Central memory CD8-positive, alpha-beta T cell (primary cell): ENCODE results near the gene CASTOR1.
"Not testable (repeated sequence)": the region's sequence is repeated elsewhere in the genome, so short reads cannot be mapped to it uniquely, and the experiment has no call there.

Experiments
- ATAC-seq: fragments of 150-1000 bp; cut with Tn5 transposase; replicated peaks from 2 replicates; pipeline ENCODE4 v1.10.0; 2022; ENCODE audit warnings: mild to moderate bottlenecking, moderate FRiP score, moderate number of reproducible peaks; ENCODE audit not compliant: poor library complexity, severe bottlenecking; ENCODE audit errors: extremely low read depth
- DNase-seq, 2 donors: peaks; one replicate each; pipeline ENCODE4 v3.0.0; 2021; ENCODE audit warnings: low spot score in 2 of 2
- H3K27ac Mint-ChIP-seq: one replicate; pipeline ENCODE4 v1.8.0; 2022; ENCODE audit warnings: low read depth, mild to moderate bottlenecking, moderate library complexity, mixed read lengths
- H3K27me3 Mint-ChIP-seq: one replicate; pipeline ENCODE4 v1.8.0; 2022; ENCODE audit warnings: mixed read lengths
- H3K36me3 Mint-ChIP-seq: one replicate; pipeline ENCODE4 v1.8.0; 2022; ENCODE audit warnings: mild to moderate bottlenecking, moderate library complexity, mixed read lengths; ENCODE audit not compliant: insufficient read depth
- H3K4me1 Mint-ChIP-seq: one replicate; pipeline ENCODE4 v1.8.0; 2022; ENCODE audit warnings: mixed read lengths
- H3K4me3 Mint-ChIP-seq: one replicate; pipeline ENCODE4 v1.8.0; 2022; ENCODE audit warnings: mild to moderate bottlenecking, moderate library complexity, mixed read lengths
- H3K9me3 Mint-ChIP-seq: one replicate; pipeline ENCODE4 v1.8.0; 2022; ENCODE audit warnings: mixed read lengths

Gene CASTOR1

DNA sequence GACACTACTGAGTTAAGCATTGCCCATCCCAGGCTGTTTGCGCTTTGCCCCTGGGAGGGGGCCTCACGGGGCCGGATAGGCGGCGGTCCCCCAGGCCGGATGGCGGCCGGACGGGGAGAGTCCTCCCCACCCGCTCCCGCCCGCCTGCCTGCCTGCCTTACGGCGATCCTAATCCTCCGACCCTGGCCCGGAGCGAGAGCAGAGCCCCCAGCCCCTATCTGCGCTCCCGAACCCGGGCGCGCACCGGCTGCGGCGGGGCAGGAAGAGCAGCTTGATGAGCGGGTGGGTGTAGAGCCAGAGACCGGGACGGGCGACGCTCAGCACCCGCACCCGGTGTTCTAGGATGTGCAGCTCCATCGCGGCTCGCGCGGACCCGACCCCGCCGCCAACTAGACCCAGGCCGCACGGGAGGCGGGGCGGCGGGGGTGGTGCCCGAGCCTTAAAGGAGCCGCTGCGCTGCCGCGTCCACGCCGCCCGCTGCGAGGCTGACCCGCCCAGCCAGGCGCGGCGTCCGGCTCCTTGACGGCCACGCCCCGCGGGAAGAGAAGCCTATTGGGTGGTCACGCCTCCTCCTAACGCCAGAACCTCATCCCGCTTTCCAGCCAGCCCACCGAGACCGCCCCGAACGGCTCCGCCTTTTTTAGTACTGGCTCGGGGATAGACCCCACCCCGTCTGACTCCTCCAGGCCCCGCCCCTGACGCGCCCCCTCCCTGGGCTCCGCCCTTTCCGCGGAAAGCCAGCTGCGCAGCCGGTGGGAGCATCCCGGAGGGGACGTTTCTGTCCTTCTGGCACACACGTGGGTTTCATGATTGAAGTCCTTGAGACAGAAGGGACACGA is at the start of gene CASTOR1:
TSS of gene CASTOR1 (minus strand) at position 365 of the 839 bp plus-strand sequence. CDS start at position 357, 8 bp downstream.
- DNase-seq (peak; percentile 75 to 78), ATAC-seq (peak; percentile 78)
- peaks cover 34% of the 10 kb centered on the region for H3K36me3 Mint-ChIP-seq
- H3K27me3 Mint-ChIP-seq: no peaks in the 10 kb centered on the region
- H3K4me1 Mint-ChIP-seq: peaks cover 29% of the 10 kb centered on the region
- peak within 1 kb of the TSS; percentile 86 for H3K4me3 Mint-ChIP-seq
- H3K27ac Mint-ChIP-seq: peak within 1 kb of the TSS; percentile 84
- no peaks in the 10 kb centered on the region for H3K9me3 Mint-ChIP-seq

- Mint-ChIP-seq H3K36me3 (peaks cover 88% of the 10 kb centered on the region), H3K4me3 (no peak overlapping the region), H3K27ac (no peak overlapping the region), H3K9me3 (no peaks in the 10 kb centered on the region), H3K4me1 (no peaks in the 10 kb centered on the region), H3K27me3 (no peaks in the 10 kb centered on the region)
- no peak for DNase-seq
- no peak for ATAC-seq
Measured at GRCh38 chr22:30338802-30339201, 49.5 kb upstream of the CASTOR1 start.

DNA sequence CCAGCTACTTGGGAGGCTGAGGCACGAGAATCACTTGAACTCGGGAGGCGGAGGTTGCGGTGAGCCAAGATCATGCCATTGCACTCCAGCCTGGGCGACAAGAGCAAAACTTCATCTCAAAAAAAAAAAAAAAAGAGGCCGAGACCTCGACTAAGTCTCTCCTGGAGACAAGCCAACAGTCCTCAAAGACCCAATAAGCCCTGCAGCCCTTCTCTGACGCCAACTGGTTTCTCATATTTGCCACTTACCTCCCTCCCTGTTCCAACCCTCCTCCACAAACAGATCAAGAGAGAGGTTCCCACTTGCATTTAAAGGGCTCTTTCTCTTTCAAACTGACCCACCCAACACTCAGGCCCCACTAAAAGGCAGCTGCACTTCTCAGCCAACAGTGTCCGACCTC is 49.0 kb upstream of the CASTOR1 start:
- not testable (repeated sequence) for DNase-seq, ATAC-seq, H3K4me1 Mint-ChIP-seq, H3K27ac Mint-ChIP-seq, H3K27me3 Mint-ChIP-seq, H3K9me3 Mint-ChIP-seq, H3K4me3 Mint-ChIP-seq
- peaks cover 85% of the 10 kb centered on the region for H3K36me3 Mint-ChIP-seq

DNA sequence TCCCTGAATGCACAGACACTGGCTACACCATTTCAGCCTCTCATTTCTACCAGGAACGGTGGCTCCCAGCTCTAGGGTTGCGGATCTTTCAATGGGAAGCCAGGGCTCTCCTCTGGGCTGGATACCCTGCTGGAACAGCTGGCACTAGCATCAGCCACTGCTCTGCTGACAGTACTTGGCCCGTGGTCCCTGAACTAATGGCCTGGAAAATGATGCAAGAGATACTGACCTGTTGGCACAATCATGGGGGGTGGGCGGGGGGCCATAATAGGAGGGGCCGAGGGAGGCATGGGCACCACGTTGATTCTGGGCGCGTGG is 48.1 kb upstream of the CASTOR1 start:
- no peak overlapping the region for H3K4me3 Mint-ChIP-seq
- H3K27me3 Mint-ChIP-seq: no peaks in the 10 kb centered on the region
- no peaks in the 10 kb centered on the region for H3K4me1 Mint-ChIP-seq
- no peaks in the 10 kb centered on the region for H3K9me3 Mint-ChIP-seq
- no peak overlapping the region for H3K27ac Mint-ChIP-seq
- DNase-seq: no peak
- ATAC-seq: no peak
- peaks cover 77% of the 10 kb centered on the region for H3K36me3 Mint-ChIP-seq

GRCh38 chr22:30336752-30337460 is 47.6 kb upstream of the CASTOR1 start:
- no peaks in the 10 kb centered on the region for H3K9me3 Mint-ChIP-seq
- H3K27me3 Mint-ChIP-seq: no peaks in the 10 kb centered on the region
- H3K4me1 Mint-ChIP-seq: no peaks in the 10 kb centered on the region
- peaks cover 76% of the 10 kb centered on the region for H3K36me3 Mint-ChIP-seq
- DNase-seq: no peak
- no peak overlapping the region for H3K27ac Mint-ChIP-seq
- ATAC-seq: no peak
- H3K4me3 Mint-ChIP-seq: no peak overlapping the region

- Mint-ChIP-seq H3K4me3 (no peak overlapping the region), H3K27ac (no peak overlapping the region)
- ATAC-seq: no peak
Measured at GRCh38 chr22:30335236-30335635, 45.9 kb upstream of the CASTOR1 start.

DNA sequence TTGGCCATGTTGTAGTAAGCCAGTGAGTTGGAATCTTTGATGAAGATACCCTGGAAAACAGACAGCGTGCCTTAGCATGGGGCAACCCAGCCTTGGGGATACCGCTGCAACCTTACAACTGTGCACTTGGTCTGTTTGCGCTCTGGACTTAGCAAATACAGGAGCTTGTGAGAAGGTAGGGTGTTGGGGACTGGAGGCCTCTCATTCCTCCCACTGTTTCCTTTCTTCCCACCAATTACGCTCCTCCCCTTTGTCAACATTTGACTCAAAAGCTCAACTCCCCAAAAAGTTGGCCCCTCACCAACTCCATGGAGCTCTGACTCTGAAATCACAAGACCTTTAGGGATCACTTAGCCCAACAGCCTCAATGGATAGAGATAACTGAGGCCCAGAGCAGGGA is 45.3 kb upstream of the CASTOR1 start:
- no peak overlapping the region for H3K27ac Mint-ChIP-seq
- H3K27me3 Mint-ChIP-seq: no peaks in the 10 kb centered on the region
- no peak overlapping the region for H3K4me3 Mint-ChIP-seq
- peaks cover 61% of the 10 kb centered on the region for H3K36me3 Mint-ChIP-seq
- DNase-seq: no peak
- ATAC-seq: no peak
- no peaks in the 10 kb centered on the region for H3K9me3 Mint-ChIP-seq
- H3K4me1 Mint-ChIP-seq: no peaks in the 10 kb centered on the region

More at GRCh38 chr22:30335236-30335635, 45.9 kb upstream of the CASTOR1 start:
- no peak for DNase-seq
- H3K9me3 Mint-ChIP-seq: no peaks in the 10 kb centered on the region
- H3K36me3 Mint-ChIP-seq: peaks cover 62% of the 10 kb centered on the region
- no peaks in the 10 kb centered on the region for H3K27me3 Mint-ChIP-seq
- no peaks in the 10 kb centered on the region for H3K4me1 Mint-ChIP-seq

DNA sequence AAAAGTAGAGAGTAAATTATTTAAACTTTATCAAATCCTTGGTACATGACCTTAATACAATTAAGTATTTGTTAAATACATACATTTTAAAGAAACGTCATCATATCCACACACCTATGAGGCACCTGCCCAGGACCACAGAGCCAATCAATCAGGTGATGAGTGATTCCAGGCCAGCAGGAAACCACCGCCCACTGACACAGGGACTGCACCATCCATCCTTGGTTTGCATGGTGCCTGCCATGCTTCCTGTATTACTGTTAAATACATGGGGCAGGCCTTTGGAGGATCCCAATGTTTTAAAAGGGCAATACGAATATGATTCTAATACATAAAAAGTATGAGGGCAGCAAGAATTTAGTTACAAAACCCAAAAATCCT is 44.4 kb upstream of the CASTOR1 start:
- no peak overlapping the region for H3K27ac Mint-ChIP-seq
- H3K36me3 Mint-ChIP-seq: peaks cover 55% of the 10 kb centered on the region

DNA sequence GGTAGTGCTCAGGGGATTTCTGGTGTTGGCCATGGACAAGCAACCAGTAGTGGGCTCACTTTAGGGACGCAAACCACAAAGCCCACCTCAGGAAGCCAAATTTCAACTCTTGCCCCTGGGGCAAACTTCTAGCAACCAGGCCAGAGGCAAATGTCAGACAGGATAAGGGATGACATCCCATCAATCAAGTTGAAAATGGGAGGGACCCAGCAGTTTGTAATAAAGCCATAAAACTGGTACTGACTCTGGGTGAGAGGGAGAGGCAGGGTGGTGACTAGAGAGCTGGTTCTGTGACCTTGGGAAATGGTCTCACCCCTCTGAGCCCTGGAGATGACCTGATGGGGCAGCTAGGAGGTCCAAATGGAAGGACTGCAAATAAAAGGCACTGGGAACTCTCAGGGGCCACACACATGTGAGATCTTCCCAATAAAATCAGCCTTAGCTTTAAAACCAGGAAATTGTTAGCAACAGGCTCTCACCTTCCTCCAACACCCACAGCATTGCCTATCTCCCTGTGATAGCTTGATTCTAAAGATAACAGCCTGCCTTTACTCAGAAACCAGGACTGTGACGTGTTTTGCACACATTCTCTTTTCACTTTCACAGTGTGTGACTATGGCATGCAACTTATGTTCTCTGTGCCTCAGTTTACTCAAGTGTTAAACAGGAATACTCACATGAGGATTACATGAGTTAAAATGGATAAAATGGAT is 43.8 kb upstream of the CASTOR1 start:
- Mint-ChIP-seq H3K9me3 (no peaks in the 10 kb centered on the region), H3K4me1 (no peaks in the 10 kb centered on the region), H3K27me3 (no peaks in the 10 kb centered on the region), H3K36me3 (peaks cover 49% of the 10 kb centered on the region), H3K4me3 (no peak overlapping the region), H3K27ac (no peak overlapping the region)
- ATAC-seq (no peak), DNase-seq (no peak)

More for the DNA sequence above, 44.4 kb upstream of the CASTOR1 start:
- no peaks in the 10 kb centered on the region for H3K4me1 Mint-ChIP-seq
- DNase-seq (no peak), ATAC-seq (no peak)
- no peaks in the 10 kb centered on the region for H3K9me3 Mint-ChIP-seq
- H3K27me3 Mint-ChIP-seq: no peaks in the 10 kb centered on the region
- H3K4me3 Mint-ChIP-seq: no peak overlapping the region

DNA sequence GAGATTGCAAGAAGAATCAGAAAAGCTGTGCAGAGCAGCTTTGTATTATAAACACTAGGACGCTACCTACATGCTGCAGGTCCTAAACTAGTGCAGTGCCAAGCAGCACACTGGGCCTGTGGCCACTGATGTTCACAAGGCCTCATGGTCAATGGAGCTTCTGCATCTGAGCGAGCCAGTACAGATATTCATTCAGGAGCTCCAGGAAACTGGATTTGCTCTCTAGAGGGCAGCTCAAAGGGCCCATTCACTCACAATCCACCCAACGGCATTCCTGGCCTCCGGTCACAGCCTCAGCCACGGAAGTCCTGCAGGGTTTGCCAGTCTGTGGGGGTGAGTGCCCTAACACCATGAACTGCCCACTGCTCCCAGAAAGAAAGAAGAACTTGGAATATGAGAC is 43.2 kb upstream of the CASTOR1 start:
- peaks cover 44% of the 10 kb centered on the region for H3K36me3 Mint-ChIP-seq
- H3K4me1 Mint-ChIP-seq: peaks cover 6% of the 10 kb centered on the region
- DNase-seq (no peak), ATAC-seq (no peak)
- H3K27me3 Mint-ChIP-seq: no peaks in the 10 kb centered on the region
- H3K27ac Mint-ChIP-seq: no peak overlapping the region
- no peak overlapping the region for H3K4me3 Mint-ChIP-seq
- H3K9me3 Mint-ChIP-seq: no peaks in the 10 kb centered on the region

DNA sequence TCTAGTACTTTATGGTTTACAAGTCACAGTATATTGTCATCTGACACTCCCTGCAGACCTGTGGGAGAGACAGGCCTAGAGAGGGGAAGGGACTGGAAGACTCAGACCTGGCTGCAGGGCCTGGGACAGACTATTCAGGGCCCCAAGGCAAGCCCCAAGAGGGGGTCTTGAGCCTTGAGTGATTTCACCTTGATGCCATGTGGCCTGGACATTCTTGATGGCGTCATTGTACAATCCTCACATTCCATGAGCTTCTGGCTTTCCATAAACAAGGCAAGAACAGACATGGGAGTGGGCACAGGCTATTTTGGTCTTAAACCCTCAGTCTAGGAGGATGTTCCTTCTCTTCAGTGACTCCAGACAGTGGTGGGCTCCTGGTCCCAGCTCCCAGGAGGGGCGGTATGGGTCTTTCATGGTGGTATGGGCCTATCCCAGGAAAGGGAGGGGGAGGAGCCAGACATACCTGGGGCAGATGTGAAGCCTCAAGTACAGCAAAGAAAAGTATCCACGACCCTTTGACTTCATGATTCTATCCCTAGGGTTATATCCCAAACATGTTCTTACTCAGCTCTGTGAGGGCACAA is 39.3 kb upstream of the CASTOR1 start:
- Mint-ChIP-seq H3K9me3 (no peaks in the 10 kb centered on the region), H3K27ac (peak overlapping the region; percentile 90), H3K36me3 (peaks cover 12% of the 10 kb centered on the region), H3K27me3 (no peaks in the 10 kb centered on the region), H3K4me3 (no peak overlapping the region), H3K4me1 (peaks cover 36% of the 10 kb centered on the region)
- DNase-seq: no peak
- no peak for ATAC-seq

- peaks cover 12% of the 10 kb centered on the region for H3K36me3 Mint-ChIP-seq
- DNase-seq: no peak
- peaks cover 43% of the 10 kb centered on the region for H3K4me1 Mint-ChIP-seq
- H3K27ac Mint-ChIP-seq: peak overlapping the region; percentile 90
- peak overlapping the region; percentile 92 for H3K4me3 Mint-ChIP-seq
- ATAC-seq: no peak
- H3K9me3 Mint-ChIP-seq: no peaks in the 10 kb centered on the region
- no peaks in the 10 kb centered on the region for H3K27me3 Mint-ChIP-seq
Measured at GRCh38 chr22:30327864-30328345, 38.6 kb upstream of the CASTOR1 start.
